Ecto neural progenitor cell (in vitro differentiated cells): Measurements from ENCODE around the gene OPCML.

Experiments used
- DNase-seq: peaks from one replicate; pipeline ENCODE4 v3.0.0-alpha.2; 2018; ENCODE audit warnings: low spot score

OPCML gene

DNA sequence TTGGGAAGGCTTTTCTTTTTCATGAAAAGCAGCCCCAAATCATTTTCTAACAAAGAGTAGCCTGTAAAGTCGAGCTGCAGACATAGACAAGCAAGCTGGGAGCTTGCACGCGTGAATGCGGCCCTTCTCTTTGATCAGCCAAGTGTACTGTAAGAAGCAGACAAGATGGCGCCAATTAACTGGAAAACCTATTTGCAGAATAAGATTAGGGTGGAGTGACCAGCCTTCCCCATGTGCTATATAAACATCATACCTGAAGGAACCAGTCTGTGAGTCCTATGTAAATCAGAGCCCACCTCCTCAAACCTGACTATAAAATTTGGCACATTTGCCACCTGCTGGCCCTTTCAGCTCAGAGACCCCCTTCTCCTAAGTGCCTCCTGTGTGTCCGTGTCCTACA is 982.7 kb downstream of the OPCML start:
- DNase-seq: no peak

DNA sequence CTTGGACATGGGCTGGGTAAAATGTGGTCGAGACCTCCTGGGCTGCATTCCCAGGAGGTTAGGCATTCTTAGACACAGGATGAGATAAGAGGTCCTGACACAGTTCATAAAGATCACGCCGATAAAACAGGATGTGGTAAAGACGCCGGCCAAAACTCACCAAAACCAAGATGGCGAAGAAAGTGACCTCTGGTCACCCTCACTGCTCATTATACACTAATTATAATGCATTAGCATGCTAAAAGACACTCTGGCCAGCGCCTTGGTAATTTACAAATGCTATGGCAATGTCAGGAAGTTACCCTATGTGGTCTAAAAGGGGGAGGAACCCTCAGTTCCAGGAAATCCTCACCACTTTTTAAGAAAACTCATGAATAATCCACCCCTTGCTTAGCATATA is 983.3 kb downstream of the OPCML start:
- DNase-seq: no peak

DNA sequence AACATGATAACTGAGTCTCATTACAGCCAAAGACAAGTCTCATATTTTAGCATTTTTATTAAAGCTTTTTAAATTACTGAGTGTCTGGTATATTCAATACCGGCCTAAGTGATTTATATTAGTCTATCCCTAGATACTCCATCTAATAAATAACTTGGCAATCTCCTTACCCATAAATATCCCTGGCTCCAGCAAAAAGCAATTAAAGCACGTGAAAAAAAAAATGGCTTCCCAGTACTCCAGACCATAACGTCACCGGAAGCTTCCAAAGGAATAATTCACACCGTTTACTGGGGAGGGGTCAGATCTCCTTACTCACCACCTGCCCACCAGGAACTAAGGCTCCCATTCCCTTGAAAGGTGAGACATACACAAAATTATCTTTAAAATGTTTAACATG is 988.3 kb downstream of the OPCML start:
- no peak for DNase-seq

DNA sequence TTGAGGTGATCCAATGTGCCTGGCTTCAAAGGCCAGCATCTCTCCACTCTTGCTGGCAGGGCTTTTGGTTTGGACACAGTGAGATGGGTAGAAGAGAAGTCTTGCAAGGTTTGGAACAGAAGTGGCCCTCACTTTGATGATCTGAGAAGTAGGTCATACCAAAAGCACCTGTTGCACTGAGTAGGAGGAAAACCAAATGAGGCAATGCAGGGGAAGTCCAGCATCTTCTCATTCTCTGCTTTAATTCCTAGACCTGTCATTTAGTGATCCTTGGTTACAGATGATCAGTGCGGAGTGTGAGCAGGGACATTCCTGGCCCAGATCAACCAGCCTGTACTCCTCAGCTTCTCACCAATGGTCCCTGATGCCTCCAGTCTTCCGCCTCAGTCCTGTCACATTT is 990.5 kb downstream of the OPCML start:
- DNase-seq: no peak

DNA sequence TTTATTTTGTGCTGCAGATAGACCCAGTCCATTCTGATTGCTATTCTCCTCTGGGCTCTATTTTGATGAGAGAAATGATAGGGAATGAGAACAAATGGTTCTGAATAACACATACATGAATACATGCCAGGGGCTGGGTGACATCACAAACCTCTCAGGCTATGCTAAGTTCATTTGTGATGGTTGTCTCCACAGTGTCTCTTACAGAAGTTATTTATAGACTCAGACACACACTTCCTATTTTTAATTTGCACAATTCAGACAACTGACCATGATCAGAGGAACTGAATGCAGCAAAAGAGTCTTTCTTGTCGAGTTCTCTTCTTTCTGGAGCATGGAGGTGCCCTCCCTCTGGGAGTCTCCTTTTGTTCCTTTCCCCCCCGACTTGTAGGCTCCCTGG is 991.7 kb downstream of the OPCML start:
- no peak for DNase-seq

DNA sequence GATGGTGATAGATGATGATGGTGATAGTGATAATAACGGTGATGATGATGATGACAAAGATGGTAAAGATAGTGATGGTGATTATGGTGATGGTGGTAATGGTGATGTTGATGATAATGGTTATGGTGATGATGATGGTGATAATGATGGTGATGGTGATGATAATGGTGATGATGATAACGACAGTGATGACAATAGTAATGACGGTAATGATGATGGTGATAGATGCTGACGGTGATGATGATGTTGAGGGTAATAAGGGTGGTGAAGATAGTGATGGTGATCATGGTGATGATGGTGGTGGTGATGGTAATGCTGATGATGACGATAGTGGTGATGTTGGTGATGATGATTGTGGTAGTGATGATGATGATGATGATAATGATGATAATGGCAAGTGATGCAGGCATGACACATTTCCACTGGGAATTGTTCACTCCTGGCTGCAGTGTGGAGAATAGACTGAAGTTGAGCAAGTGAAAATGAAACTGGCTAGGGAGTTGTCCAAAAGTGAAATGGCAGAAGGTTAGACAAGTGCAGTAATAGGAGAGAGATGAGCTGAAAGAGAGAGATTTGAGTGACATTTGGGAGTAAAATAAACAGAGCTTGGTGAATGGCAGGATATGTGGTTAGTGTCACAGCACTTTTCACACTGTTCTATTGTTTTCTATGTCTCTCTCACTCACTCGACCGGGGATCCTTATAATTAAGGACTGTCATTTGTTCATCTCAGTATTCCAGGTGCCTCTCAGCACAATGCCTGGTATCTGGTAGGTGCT is 992.5 kb downstream of the OPCML start:
- DNase-seq: no peak

DNA sequence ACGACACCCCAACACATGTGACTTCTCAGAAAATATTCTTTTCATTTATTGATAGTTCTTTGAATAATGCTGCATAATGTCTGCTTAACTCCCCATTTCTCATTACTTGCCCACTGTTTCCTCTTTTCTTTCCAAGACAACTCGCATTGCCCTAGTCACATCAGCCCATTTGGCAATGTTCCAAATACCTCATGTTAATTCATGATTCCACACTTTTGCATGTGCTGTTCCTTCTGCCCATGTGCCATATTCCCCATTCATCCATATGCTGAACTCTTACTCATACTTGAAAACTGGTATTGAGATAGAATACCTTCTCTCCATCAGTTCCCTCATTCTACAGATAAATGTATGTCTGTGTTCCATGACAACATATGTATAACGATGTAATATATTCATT is 993.7 kb downstream of the OPCML start:
- DNase-seq: no peak

DNA sequence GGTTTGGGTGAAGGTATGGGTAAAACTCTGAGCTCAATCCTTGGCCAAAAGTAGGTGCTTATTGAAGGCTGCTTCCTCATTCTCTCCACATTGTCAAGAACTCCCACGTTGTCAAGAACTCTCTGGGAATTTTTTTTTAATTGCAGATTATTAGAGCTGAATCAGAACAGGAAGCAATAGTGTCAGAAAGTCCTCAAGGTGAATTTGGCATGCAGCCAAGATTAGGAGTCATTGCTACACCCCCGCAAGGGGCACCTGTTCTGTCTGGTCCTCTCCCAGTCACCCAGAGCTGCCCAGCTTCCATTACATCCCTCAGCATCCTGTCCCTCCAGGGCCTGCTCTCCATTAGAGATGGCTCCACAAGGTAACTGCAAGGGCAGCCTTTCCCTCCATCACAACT is 996.5 kb downstream of the OPCML start:
- DNase-seq: no peak

DNA sequence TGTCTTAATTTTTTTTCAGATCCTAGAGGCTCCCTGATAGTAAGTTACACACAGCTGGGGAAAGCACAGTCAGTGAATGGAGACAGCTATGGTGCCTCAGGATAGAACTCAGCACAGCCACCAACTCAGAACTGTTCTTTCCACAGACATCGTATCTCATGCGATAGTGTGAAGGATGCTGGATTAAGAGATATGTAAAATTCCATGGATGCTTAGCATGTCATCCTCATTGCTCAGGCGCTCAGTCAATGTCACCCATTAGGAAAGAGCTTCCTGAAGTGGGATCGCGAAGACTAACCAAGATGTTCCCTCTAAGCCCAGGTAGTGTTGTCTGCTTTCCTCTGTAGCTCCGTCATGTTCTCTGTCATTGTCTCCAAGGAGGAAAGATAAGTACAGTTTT is 1000.4 kb downstream of the OPCML start:
- DNase-seq: no peak

DNA sequence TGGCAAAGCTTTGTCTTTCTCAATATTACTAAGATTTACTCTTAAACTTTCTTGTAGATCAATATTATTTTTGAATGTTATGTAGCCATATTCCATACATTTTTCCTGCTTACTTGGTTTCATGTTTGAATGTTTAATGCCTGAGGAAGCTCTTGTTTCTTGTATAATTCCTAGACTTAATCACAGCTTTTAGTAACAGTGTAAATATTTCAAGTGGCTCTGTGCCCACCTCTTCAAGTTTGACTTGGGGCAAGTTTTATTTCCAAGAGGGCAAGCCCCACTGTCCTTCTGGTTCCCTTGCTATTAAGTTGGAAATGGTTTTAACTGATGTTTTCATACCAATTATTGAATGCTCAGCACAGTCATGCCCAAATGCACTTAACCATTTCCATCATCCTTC is 1004.1 kb downstream of the OPCML start:
- DNase-seq: no peak

DNA sequence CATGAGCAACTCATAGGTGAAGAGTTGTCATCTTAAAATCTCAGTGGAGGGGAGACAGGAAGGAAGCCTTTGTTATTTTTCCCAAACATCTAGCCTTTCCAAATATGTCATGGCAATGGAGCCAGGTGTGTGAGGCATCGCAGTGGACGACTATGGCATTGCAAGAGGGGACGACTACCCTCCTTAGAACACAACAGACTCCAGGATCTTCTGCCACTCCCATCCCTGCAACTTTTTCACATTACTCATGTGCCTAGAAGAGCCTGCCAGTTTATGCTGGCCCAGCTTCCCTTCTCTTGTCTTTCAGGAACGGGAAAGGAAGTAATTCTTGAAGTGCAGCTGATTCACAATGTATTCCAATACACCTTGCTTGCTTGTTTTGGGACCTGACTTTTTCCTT is 1008.4 kb downstream of the OPCML start:
- DNase-seq: no peak

DNA sequence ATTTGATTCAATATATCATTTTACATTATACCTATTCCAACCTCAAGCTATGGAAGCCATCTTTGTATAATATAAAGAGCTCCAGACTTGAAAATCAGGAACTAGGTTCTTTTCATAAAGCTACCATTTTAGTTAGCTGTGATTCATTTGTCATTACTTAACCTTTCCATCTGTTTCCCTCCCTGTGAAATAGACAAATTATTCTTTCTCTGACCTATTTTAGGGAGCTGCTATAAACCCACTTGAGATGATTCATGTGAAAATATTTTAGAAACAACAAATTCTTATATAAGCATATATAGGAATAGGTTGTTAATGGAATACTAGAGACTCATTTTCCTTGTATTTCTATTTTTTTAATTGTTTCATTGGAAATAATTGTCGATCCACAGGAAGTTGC is 1012.1 kb downstream of the OPCML start:
- DNase-seq: no peak

DNA sequence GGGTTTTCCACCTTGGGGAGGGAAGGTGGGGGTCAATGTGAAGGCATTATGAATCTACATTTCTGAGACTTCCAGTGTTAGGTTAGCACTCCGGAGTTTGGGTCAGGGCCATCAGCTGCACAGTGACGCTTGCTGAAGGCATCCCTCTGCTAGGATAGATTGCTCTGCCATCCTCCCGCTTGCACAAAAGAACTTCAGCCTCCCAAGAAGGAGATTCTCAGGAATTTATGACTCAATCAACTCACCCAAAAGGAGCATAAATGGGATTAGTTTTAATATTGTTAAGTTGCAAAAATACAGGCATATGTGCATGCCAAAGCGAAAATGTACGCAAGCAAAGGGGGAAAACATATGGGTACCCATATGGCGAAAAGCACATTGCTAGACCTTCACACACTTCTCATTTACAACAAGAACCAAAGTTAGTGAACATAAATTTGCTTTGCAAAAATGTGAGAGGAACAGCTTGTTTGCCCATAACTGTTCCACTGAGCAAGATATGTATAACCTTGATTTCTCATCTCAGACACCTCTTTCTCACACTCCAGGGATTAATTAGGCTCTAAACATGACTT is 1013.0 kb downstream of the OPCML start:
- no peak for DNase-seq

DNA sequence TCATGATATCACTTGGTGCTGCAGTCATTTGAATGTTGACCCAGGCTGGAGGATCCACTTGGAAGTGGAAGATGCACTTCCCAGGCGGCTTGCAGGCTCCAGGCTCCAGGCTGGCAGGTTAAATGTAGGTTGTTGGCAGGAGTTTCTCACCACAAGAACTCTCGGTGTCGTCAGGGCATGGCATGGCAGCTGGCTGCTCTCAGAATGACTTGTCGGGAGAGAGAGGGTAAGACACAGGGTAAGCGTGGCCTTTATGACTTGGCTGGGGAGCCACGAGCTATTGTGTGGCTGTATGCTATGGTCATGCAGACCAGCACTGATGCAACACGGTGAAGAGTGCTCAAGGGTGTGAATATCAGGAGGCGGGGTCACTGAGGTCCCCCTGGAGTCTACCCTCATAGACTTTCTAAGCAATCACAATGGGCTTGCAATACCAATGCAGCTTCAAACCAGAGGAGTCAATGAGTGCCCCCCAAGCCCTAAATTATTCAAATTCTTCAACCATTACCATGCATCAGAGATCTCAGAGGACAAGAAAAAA is 1027.7 kb downstream of the OPCML start:
- no peak for DNase-seq

DNA sequence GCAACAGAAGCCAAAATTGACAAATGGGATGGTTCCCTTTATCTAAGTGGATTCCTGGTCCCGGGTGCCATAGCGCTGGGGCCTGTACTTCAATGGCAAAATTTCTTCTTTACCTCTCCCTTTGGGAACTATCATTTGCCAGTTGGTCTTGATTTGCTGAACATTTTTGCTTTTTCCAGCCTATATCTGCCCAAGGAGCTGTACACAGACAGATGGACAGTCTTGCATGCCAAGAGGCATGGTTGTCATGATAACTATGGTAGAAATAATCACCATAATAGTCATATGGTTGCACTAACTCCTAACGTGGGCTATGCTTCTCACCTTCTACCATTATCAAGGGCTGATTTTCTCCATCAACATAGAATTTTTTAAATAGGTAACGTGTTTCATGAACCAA is 1030.9 kb downstream of the OPCML start:
- DNase-seq: no peak

DNA sequence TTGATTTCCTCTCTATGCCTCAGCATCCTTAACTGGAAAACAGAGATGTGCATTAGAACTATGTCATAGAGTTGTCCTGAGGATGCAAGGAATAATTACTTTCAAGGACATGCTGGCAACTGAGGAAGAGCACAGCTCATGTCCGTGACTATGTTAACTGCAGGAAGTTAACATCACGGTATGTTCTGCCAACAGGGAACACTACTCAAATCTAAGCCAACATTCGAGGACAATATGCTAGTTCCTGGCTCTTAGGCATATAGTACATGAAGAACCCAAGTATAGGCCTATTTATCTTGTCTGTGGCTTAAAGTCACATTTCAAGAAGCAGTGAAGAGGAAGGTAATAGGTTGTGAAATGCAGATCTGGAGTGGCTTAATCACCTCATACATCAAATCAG is 1032.6 kb downstream of the OPCML start:
- no peak for DNase-seq

DNA sequence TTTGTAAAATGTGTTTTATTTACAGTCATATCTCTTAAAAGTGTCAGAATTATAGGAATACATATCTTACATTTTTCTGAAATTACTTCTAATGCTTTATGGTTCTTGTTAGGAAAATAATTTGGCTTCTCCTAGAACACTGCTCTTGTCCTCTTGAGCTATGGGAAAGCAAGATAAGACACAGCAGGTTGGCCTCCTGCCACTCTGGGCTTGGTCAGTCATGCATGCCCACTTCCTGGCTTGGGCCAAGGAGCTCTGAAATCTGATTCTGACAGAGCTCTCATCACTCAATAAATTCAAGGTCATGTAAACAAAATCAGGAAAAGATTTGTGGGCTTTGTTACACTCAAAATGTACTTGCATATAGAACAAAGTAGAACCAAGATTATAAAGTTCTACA is 1036.0 kb downstream of the OPCML start:
- DNase-seq: no peak

DNA sequence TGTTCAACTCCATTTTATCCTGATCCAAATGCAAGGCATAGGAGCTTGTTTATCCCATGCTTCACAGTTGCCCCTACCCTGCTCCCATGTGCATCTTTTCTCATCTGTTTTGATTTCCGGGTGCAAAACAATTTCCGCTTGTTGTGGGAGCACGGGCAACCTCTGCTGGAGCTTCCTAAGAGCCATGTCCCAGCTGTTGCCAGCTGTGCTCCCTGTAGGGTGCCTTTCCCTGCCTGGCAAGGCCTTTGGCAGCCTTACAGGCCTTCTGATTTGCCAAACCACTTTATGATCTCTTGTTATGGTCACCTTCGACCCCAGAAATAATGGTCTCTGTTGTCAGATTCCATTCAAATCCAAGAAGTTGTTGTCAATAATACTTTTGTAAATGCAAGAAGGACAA is 1038.5 kb downstream of the OPCML start:
- no peak for DNase-seq

DNA sequence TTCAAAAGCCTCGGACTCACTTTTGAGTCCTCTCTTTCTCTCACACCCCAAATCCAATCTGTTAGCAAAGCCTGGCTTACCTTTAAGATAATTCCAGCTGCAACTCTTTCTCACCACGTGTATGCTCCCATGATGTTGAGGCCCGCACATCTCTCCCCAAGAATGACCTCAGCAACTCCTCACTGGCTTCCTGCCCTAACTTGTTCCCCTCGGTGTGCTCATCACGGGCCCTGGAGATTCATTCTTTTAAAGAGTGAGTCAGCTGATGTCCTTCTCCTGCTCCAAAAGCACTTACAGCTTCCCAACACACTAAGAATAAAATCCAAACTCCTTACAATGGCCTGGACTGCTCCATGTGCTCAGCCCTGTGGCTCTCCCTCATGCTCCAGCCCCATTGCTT is 1041.3 kb downstream of the OPCML start:
- no peak for DNase-seq

DNA sequence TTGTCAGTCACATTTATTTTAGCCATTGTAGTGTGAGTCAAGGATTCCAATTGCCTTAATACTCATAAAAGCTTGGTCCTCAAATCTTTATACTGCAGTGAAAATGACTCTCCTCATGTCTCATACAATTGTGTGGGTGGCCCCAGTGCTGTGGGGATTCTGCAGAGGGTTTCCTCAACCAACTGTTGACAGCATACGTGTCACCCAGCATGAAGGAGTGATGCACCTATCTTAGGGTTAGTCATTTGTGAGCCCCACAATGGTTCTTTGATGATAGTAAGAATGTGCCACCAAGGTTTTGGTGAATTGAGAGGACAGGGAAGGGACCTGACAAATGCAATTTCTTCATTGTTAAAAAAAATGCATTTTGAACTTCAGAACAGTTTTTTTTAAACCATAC is 1046.2 kb downstream of the OPCML start:
- no peak for DNase-seq

DNA sequence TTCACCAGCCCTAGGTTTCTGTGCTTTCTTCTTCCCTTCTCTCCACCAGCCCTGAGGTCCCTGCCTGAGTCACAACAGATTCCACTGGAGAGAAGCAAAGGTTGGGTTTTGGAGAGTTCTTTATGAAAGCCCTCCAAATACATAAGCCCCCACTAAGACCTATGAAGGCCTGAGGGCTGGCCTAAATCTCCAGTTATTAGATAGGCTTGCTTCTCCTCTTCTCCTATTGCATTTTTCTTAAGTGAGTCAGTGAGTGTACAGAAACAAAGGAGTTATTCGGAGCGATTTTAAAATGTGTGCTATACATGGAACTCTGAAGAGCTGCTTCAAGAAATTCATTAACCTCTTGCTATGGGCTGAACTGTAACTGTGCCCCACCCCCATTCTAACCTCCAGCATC is 1057.3 kb downstream of the OPCML start:
- DNase-seq: no peak

DNA sequence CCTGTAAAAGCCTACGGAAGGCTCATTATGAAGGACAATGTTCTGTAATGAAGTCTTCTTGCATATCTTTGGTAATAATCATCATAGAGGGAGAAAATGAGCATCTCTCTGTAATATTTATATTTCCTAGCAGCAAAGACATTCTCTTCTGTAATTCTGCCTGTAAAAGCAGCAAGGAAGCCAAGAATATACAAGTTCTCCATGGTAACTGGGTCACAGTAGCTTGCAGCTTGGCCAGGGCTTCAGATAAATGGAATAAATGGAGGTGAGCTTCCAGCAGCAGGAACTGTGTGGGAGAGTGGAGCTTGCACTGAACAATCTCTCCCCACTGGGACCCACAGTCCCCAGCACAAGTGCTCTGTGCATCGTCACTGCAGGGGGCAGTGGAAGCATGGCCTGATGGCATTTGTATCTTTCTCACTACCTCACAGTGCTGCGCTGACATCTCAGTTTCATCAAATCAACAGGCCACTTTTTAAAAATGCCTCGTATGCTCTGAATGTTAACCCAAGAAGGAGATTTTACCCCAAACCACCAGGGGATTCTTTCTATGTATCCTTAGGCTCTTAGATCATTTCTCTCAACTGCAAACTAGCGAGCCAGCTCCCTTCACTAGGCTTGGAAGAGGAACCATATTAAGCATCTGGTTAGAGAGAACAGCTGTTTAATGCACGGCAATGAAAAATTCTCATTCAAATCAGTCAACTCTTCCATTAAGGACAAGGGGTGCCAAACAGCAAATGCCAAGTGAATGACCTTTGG is 1059.7 kb downstream of the OPCML start:
- DNase-seq: no peak

DNA sequence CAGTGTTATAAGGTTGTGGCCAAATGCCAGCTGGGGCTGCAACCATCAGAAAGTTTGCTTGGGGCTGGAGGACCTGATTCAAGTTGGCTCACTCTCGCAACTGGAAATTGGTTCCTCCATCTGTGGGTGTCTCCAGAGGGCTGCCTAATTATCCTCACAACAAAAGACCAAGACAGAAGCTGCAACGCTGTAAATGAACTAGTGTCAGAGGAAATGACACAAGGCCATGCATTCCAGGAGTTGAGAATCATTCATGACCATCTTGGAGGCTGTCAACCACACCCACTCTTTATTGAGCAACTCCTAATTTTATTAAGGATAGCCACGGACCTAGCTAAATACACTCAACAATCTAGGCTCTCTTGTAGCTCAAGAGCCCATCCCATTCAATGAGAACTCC is 1060.8 kb downstream of the OPCML start:
- no peak for DNase-seq
